ENCODE data around the gene DYNLRB2. TPM values are rescaled to one million over a fixed set of nuclear protein-coding genes. Genes with fewer than 3 reads are reported as not detected.
A peak's percentile ranks its signal among the peaks of the same experiment; 100 is the strongest.

The DYNLRB2 gene
- total and polyA plus RNA-seq, 10 of the 15 experiments (the other 5 are each of a cell fraction or from before 2014, with no cell fraction given) = 0.21 to 1.2 (median 0.40) TPM; not detected in 5

GRCh38 chr16:80546249-80546648, 5.5 kb downstream of the DYNLRB2 start (continued):
- TF ChIP-seq CEBPB (IDR thresholded peaks at IDR 0.05; ENCODE audit: borderline replicate concordance in 1 of 2, low read depth in 2 of 2, low read length in 2 of 2) (no peak), SMAD1 (IDR thresholded peaks at IDR 0.05; ENCODE audit: low read depth, partially characterized antibody) (no peak), FOXK2 (IDR thresholded peaks at IDR 0.05) (no peak), JUNB (IDR thresholded peaks at IDR 0.05) (peak; percentile 75), CHD1 (IDR thresholded peaks at IDR 0.05; ENCODE audit: low read depth, low read length) (no peak), RUNX3 (IDR thresholded peaks at IDR 0.05; ENCODE audit: low read length) (peak; percentile 91)

- Histone ChIP-seq H2AFZ (ENCODE audit: control insufficient read depth, low read depth, low read length) (no peak overlapping the region), H3K27me3 (replicated peaks in 1 of 2; ENCODE audit: control insufficient read depth in 2 of 2, insufficient read depth in 2 of 2, low read length in 1 of 2) (no peaks in the 10 kb centered on the region; a peak in 1 of 4 replicates), H3K27ac (ENCODE audit: control insufficient read depth, insufficient read depth) (no peak overlapping the region), H3K4me1 (ENCODE audit: control insufficient read depth, insufficient read depth, low read length) (no peaks in the 10 kb centered on the region), H3K36me3 (ENCODE audit: control insufficient read depth in 2 of 2, insufficient read depth in 2 of 2, low read length in 1 of 2) (no peaks in the 10 kb centered on the region), H3K79me2 (ENCODE audit: control insufficient read depth, insufficient read depth, low read length) (no peaks in the 10 kb centered on the region), H3K4me2 (ENCODE audit: control insufficient read depth, insufficient read depth) (no peak overlapping the region), H3K9ac (ENCODE audit: control insufficient read depth, insufficient read depth, low read length) (no peak overlapping the region), H3K4me3 (no peak overlapping the region), H3K9me3 (replicated peaks; ENCODE audit: control insufficient read depth, insufficient read depth, low read length) (no peaks in the 10 kb centered on the region), H4K20me1 (ENCODE audit: control insufficient read depth, insufficient read depth) (no peaks in the 10 kb centered on the region)
- CTCF ChIA-PET = interaction anchor here (0.6 kb wide), 1 partner anchor 453 kb away, joined by 3 read pairs; no protein-coding TSS in a partner anchor
- TF ChIP-seq HDAC2 (IDR thresholded peaks at IDR 0.05) (no peak), ELK1 (IDR thresholded peaks at IDR 0.05; ENCODE audit: low read depth, low read length) (no peak), SMC3 (IDR thresholded peaks at IDR 0.05; ENCODE audit: borderline replicate concordance, low read length) (no peak)
- no peak for FAIRE-seq
- RAD21 ChIA-PET (ENCODE audit: unreplicated experiment) = no interaction called here
- intact Hi-C loops (cut with micrococcal nuclease; ENCODE audit: unreplicated experiment) (no loop called here), in situ Hi-C loops (cut with MboI) (loop anchor here (25.0 kb wide), 1 partner anchor 290 kb away; no protein-coding TSS in a partner anchor)
- no peak for DNase-seq (ENCODE audit: low read depth, low spot score)
- ATAC-seq = no peak
- 95% methylated on average over 2 of the region's 2 CpGs for WGBS (ENCODE audit: insufficient coverage, insufficient replicate concordance, low lambda C conversion rate, missing lambda C conversion rate)
- no TSS peak for BruUV-seq (replicated peaks)
- POLR2A ChIA-PET = no interaction called here
- SMC1A ChIA-PET (ENCODE audit: uncharacterized antibody, unreplicated experiment) = no interaction called here
Observed at GRCh38 chr16:80547145-80547544, 6.4 kb downstream of the DYNLRB2 start.
